Raji (cell line): Measurements from ENCODE around the gene PGPEP1.

Source experiments
- POLR2A ChIP-seq: IDR thresholded peaks from 2 replicates; pipeline ENCODE4 v1.6.1; 2011; ENCODE audit warnings: low read depth, low read length, control low read depth; ENCODE audit not compliant: insufficient read depth

PGPEP1 gene

GRCh38 chr19:18340990-18341868 lies 831 bp downstream of the PGPEP1 start:
- TF ChIP-seq POLR2A: no peak

DNA sequence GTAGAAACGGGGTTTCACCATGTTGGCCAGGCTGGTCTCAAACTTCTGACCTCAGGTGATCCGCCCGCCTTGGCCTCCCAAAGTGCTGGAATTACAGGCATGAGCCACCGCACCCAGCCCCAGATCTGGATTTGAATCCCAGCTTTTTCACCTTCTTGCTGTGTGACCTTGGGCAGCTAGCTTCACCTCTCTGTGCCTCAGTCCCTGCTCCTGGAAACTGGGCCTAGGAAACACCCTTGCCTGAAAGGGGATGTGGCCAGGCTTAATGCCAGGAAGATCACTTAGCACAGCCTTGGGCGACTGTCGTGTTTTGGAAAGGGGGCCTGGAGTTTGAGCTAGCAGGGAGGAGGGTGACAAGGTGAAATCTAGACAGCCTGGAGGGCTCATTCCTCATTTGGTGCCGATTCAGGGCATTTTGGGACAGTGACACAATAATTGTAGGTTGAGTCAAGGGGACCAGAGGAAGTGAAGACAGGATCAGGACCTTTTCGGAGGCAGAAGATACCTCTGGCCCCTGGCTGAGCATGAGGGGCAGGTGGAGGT lies 1.8 kb downstream of the PGPEP1 start:
- no peak for TF ChIP-seq POLR2A

GRCh38 chr19:18344582-18344950 lies 4.2 kb downstream of the PGPEP1 start:
- TF ChIP-seq POLR2A: no peak

DNA sequence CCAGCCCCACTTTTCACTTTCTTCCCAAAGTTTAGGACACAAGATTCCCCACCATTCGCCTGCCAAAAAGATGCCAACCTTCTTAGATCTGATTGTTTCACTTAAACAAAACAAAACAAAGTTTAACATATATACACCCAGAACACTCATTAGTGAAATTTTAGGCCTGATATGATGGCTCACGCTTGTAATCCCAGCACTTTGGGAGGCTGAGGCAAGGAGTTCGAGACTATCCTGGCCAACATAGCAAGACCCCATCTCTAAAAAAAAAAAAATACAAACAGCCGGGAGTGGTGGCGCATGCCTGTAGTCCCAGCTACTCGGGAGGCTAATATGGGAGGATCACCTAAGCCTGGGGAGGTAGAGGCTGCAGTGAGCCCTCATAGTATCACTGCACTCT lies 4.9 kb downstream of the PGPEP1 start:
- TF ChIP-seq POLR2A: no peak

GRCh38 chr19:18346091-18346490 lies 5.7 kb downstream of the PGPEP1 start:
- TF ChIP-seq POLR2A: no peak

- no peak for TF ChIP-seq POLR2A
Observed at GRCh38 chr19:18348171-18348570, 7.8 kb downstream of the PGPEP1 start.

GRCh38 chr19:18349524-18350128 lies 9.2 kb downstream of the PGPEP1 start:
- TF ChIP-seq POLR2A: no peak

DNA sequence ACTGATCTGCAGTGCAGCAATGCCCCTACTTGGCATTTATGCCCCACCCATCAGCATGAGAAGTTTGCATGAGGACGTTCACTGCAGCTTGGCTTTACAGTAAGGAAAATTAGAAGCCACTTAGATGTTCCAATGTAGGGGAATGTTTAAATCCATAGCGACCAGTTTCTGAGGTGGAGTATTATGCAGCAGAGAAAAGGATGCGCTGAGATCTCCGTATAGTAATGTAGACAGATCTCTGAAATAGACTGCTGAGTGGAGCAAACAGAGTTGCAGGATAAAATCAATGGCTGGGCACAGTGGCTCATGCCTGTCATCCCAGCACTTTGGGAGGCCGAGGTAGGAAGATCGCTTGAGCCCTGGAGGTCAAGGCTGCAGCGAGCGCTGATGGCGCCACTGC lies 10.1 kb downstream of the PGPEP1 start:
- TF ChIP-seq POLR2A: no peak

DNA sequence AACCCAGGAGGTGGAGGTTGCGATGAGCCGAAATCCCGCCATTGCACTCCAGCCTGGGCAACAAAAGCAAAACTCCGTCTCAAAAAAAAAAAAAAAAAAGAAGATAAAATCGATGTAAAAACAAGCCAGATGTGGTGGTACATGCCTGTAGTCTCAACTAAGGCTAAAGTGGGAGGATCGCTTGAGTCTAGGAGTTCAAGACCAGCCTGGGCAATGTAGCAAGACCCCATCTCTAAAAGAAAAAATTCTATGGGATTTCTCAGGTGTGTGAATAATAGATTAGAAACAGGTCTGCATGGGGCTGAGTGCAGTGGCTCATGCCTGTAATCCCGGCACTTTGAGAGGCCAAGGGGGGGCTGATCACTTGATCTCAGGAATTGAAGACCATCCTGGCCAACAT lies 11.1 kb downstream of the PGPEP1 start:
- no peak for TF ChIP-seq POLR2A

GRCh38 chr19:18353378-18354005 lies 13.1 kb downstream of the PGPEP1 start:
- TF ChIP-seq POLR2A: no peak

GRCh38 chr19:18357041-18357440 lies 16.6 kb downstream of the PGPEP1 start:
- no peak for TF ChIP-seq POLR2A

- TF ChIP-seq POLR2A: no peak
Observed at GRCh38 chr19:18361646-18362045, 21.2 kb downstream of the PGPEP1 start.

- no peak for TF ChIP-seq POLR2A
Observed at GRCh38 chr19:18362934-18363542, 22.6 kb downstream of the PGPEP1 start.

GRCh38 chr19:18363787-18364186 lies 23.4 kb downstream of the PGPEP1 start:
- TF ChIP-seq POLR2A: no peak

DNA sequence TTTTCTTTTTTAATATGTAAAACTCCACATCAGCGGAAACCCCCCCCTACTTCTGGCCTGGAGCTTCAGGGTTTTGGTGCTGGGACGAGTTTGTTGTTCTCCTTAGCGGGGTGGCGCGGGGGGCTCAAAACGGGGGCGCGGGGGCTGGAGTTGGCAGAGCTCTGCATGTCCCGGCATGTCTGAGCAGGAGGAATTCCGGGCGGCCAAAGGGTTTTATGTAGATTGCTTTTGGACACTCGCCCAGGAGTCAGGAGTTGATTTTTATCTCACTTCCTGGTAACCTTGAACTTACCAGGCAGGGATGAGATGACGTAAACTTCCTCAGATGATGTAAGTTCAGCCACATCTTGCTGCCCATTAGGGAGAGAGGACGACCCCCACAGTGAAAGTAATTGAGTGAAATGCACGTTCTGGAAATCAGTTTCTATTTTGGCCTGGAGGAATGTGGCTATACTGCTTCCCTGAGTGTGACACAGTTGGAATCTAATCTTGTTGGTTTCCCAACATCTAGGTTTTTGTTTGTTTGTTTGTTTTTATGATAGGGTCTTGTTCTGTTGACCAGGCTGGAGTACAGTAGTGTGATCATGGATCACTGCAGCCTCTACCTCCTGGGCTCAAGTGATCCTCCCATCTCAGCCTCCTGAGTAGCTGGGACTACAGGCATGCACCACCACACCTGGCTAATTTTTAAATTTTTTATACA lies 24.6 kb downstream of the PGPEP1 start:
- TF ChIP-seq POLR2A: no peak
